ENCODE measurements around the gene BLOC1S1.

BLOC1S1 gene

DNA sequence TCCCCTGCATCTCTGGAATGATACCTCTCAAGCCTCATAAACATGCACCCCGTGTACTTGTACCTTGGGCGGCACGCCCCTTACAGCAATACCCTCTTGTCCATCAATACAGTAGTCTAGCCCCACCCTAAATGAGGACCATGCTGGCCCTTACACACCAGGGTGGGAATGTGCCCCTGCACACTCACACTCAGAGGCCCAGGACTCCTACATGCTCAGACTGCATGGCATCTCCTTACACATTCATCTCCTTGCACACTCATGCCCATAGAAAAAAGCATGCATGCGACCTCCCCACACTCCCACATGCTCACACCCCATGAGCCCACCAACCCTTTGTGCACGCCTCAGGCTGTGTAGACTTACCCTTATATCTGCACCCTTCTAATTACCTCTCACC is 30.2 kb upstream of the BLOC1S1 start:
- TF ChIP-seq, protein P1, sequence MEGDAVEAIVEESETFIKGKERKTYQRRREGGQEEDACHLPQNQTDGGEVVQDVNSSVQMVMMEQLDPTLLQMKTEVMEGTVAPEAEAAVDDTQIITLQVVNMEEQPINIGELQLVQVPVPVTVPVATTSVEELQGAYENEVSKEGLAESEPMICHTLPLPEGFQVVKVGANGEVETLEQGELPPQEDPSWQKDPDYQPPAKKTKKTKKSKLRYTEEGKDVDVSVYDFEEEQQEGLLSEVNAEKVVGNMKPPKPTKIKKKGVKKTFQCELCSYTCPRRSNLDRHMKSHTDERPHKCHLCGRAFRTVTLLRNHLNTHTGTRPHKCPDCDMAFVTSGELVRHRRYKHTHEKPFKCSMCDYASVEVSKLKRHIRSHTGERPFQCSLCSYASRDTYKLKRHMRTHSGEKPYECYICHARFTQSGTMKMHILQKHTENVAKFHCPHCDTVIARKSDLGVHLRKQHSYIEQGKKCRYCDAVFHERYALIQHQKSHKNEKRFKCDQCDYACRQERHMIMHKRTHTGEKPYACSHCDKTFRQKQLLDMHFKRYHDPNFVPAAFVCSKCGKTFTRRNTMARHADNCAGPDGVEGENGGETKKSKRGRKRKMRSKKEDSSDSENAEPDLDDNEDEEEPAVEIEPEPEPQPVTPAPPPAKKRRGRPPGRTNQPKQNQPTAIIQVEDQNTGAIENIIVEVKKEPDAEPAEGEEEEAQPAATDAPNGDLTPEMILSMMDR (IDR thresholded peaks at IDR 0.05; ENCODE audit: insufficient read depth, low read depth, low read length, missing control alignments) = no peak
- H3K4me3 ChIP-seq (ENCODE audit: low read depth, low read length) = no peak overlapping the region
- no peak for DNase-seq (ENCODE audit: low read depth)

DNA sequence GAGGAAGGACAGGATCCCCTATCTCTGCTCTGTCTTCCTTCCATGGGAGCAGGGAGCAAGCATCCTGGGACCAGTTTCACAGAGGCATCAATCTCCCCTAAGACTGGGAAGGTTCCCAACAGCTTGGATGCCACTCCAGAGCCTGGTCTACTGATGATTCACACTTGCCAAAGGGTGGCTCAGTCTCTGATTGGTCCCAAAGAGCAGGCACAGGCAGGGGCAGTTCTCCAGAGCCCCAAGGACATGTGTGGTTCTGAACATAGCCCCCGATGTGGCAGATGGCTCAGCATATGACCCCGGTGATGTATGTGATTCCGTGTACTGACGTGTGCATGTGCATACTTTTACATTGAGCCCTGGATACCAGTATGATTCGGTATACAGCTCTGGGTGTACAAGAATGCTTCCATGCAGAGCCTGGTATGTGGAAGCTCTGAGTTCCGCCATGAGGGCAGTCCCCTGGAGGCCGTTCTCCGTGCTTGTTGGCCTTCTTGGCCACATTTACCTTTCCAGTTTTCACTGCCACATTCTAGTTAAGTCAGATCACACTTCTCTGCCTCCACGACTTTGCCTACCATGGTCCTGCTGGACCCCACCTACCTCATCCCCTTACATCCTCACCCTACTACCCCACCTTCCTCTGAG is 29.4 kb upstream of the BLOC1S1 start:
- no peak overlapping the region for H3K4me3 ChIP-seq (ENCODE audit: low read depth, low read length)
- no peak for DNase-seq (ENCODE audit: low read depth)
- TF ChIP-seq, protein P1 (IDR thresholded peaks at IDR 0.05; ENCODE audit: insufficient read depth, low read depth, low read length, missing control alignments) = no peak

DNA sequence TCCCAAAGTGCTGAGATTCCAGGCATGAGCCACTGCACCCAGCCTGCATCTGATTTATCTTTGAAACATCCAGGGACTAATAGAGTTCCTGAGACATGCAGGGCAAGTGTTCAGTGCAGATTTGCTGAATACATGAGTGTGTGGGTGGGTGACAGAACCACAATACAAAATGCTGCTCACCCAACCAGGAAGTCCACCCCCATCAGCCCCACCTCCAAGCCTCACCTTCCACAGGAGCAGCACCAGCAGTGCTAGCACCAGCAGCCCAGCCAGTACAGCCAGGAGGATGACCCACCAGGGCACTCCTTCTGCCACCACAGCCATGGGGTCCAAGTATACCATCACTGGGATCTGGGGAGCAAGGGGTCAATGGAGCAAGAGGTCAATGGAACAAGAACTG is 28.1 kb upstream of the BLOC1S1 start:
- TF ChIP-seq, protein P1 (IDR thresholded peaks at IDR 0.05; ENCODE audit: insufficient read depth, low read depth, low read length, missing control alignments) = no peak
- peak; percentile 10 for DNase-seq (ENCODE audit: low read depth)
- H3K4me3 ChIP-seq (ENCODE audit: low read depth, low read length) = no peak overlapping the region

DNA sequence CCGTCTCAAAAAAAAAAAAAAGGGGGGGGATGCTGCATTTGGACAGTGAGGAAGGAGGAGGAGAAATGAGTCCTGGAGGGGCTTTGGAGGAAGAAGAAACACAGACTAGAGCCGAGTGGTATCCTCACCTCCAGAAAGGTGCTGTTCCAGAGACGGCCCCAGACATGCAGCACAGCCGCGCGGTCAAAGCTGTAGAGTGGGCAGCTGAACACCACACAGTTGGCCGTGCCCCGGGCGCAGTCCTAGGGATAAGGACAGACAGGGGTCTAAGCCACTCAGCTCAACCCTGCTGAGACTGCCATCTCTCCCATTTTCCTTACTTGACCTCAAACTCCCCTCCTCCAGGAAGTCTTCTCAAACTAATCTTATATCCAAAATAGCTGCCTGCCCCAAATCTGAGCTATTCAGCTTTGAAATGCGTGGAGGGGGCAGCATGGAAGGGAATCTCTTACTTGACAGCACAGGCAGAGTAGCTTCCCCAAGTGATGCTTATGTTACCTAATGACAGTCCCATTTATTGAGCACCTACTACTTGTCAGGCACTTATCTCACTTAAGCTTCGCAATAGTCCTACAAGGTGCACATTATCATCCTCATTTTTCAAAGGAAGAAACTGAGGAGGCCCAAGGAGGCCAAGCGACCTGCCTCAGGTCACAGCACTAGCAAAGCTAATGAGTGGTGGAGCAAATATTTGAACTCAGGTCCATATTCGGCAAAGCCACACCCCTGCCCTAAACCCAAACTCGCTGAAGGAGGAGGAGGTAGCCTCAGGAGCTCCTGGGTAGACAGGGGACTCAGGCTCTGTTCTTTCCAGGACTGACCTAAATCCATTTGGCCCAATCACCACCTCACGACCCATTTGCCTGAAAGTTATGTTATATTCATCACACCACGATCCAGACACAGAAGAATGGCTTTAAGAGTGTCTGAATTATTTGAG is 26.9 kb upstream of the BLOC1S1 start:
- TF ChIP-seq, protein P1 (IDR thresholded peaks at IDR 0.05; ENCODE audit: insufficient read depth, low read depth, low read length, missing control alignments) = no peak
- no peak for DNase-seq (ENCODE audit: low read depth)
- no peak overlapping the region for H3K4me3 ChIP-seq (ENCODE audit: low read depth, low read length)

DNA sequence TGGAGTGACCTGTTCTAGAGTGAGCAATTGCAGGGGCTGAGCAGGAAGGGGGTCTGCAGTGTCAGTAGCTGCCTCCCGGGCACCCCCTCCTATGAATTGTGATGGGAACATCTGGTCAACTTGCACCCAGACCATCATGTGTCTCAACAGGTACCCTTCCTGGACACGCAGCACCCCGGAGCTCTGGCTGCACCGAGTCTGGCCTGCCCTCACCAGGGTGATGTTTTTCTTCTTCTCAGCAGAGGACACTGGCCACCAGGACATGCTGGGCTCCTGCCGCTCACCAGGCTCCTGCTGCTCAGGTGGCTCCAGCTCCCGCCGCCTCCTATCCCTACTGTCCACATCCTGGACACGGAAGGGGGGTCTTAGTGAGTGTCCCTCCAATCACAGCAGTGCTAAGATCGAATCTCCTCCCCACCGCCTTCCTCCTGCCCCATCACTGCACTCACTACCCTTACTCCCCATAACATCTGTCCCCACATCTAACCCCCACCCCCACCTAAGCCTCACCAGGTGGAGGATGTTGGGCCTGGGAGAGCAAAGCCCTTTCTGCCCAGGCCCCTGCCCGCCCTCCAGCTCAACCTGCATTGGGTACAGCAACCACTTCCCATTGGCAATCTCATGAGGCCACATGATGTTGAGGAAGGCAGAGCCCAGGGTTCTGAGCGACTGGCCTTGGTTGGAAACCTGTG is 23.1 kb upstream of the BLOC1S1 start:
- H3K4me3 ChIP-seq (ENCODE audit: low read depth, low read length) = no peak overlapping the region
- TF ChIP-seq, protein P1 (IDR thresholded peaks at IDR 0.05; ENCODE audit: insufficient read depth, low read depth, low read length, missing control alignments) = no peak
- DNase-seq (ENCODE audit: low read depth) = no peak

DNA sequence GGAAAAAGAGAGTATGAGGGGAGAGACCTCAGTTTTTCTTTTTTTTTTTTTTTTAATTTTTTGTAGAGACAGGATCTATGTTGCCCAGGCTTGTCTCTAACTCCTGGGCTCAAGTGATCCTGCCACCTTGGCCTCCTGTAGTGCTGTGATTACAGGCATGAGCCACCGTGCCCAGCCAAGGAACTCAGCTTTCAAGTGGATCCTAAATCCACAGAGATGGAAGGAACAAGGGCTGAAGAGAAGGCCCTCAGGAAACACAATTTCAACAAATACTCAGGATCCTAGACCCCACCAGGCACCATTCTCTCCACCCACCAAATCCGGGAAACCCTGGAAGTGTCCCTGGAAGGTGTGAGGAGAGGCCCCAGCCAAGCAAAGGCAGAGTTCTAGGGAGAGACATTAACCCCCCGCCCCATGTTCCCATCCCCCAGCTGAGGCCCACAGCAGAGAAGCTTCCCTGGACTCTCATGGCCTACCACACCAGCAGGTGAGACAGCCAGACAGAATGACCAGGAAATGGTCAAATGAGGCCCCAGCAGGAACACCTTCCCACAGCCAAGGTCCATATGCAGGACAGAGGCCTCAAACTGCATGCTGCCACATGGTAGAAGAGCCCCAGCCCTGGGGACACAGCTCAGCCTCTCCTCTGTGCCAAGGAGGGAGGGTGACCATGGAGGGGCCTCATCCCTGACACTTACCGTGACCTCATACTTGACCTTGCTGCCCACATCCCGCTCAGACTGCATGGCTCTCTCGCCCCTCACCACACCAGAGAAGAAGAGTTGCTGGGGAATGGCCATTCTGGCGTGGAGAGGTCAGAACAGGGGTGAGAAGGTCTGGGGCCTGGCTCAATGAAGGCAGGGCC is 22.3 kb upstream of the BLOC1S1 start:
- H3K4me3 ChIP-seq (ENCODE audit: low read depth, low read length) = no peak overlapping the region
- no peak for DNase-seq (ENCODE audit: low read depth)
- TF ChIP-seq, protein P1 (IDR thresholded peaks at IDR 0.05; ENCODE audit: insufficient read depth, low read depth, low read length, missing control alignments) = no peak
